K562 (cell line): Measurements from ENCODE around the gene ZNF862. TPM values are rescaled to one million over a fixed set of nuclear protein-coding genes. Genes with fewer than 3 reads are reported as not detected.

ENCODE experiments used
- ATAC-seq: fragments of 200-7000 bp; cut with Tn5 transposase; 3 replicates; pipeline ENCODE4 v1.9.1; 2020; ENCODE audit warnings: moderate library complexity
- BruUV-seq: library from RNA; stranded (reverse); fragments of 400-500 nt; replicated peaks from 2 replicates; lab custom pipeline; 2021; lab: Mats Ljungman, UMichigan
- CTCF ChIA-PET: fragments of 300-600 bp; formaldehyde crosslinking; extraction: SDS; loops from one replicate; lab custom pipeline; 2021; ENCODE audit warnings: low intra/inter-chr PET ratio; lab: Yijun Ruan, JAX
- POLR2A ChIA-PET: fragments of 300-600, 350-650 bp; sonication (Branson Sonifier 250); formaldehyde crosslinking; extraction: SDS; loops from one replicate; lab custom pipeline; 2021; ENCODE audit warnings: antibody characterized with exemption, inconsistent platforms; lab: Yijun Ruan, JAX
- DNase-seq, 4 experiments: peaks; one replicate each; pipeline versions ENCODE4 v3.0.0 to v3.0.0-alpha.2; 2011 to 2018; ENCODE audit warnings: low spot score in 3 of 4, mixed read lengths in 3 of 4; ENCODE audit errors: extremely low read depth in 1 of 4
- FAIRE-seq: peaks from 2 replicates; lab custom pipeline; 2011; peaks lifted over from hg19 to GRCh38; lab: Jason Lieb, UNC
- H2AFZ ChIP-seq: 2 replicates; pipeline ENCODE4 v1.6.0; 2011; ENCODE audit warnings: low read depth, low read length, control low read depth, inconsistent platforms
- H3K27ac ChIP-seq: fragments of 200-600 bp; 3 replicates; pipeline ENCODE4 v1.8.0; 2011; ENCODE audit warnings: low read depth, mild to moderate bottlenecking, control low read depth, inconsistent platforms, low read length, moderate library complexity, mixed read lengths; ENCODE audit errors: extremely low read depth
- H3K27me3 ChIP-seq, 2 experiments: fragments of 300-600 bp in 1 of 2; 2 replicates in 1 of 2; 3 replicates in 1 of 2; pipeline versions ENCODE4 v1.6.0 to v1.8.0; 2011; ENCODE audit warnings: inconsistent platforms in 2 of 2, low read length in 2 of 2, mild to moderate bottlenecking in 1 of 2, mixed read lengths in 1 of 2, moderate library complexity in 1 of 2; ENCODE audit not compliant: control insufficient read depth in 2 of 2, insufficient read depth in 2 of 2
- H3K36me3 ChIP-seq: fragments of 300-600 bp; 3 replicates; pipeline ENCODE4 v1.8.0; 2011; ENCODE audit warnings: mild to moderate bottlenecking, low read length, inconsistent platforms; ENCODE audit not compliant: control insufficient read depth, insufficient read depth
- H3K4me1 ChIP-seq, 2 experiments: fragments of 200-600 bp in 1 of 2; replicated peaks in 1 of 2; 2 replicates in 1 of 2; 3 replicates in 1 of 2; pipeline versions ENCODE4 v1.5.1 to v1.8.0; 2011; ENCODE audit warnings: inconsistent platforms in 2 of 2, low read length in 2 of 2, mild to moderate bottlenecking in 1 of 2, mixed read lengths in 1 of 2, moderate library complexity in 1 of 2; ENCODE audit not compliant: control insufficient read depth in 2 of 2, insufficient read depth in 2 of 2
- H3K4me2 ChIP-seq: 2 replicates; pipeline ENCODE4 v1.6.1; 2011; ENCODE audit warnings: low read length, control low read depth, inconsistent platforms, mixed read lengths; ENCODE audit not compliant: insufficient read depth
- H3K4me3 ChIP-seq: fragments of 200-600 bp; sonication (generic), shearing (Covaris generic); 2 replicates; pipeline ENCODE4 v1.5.1; 2016; ENCODE audit warnings: control low read depth, inconsistent platforms
- H3K79me2 ChIP-seq: fragments of 200-600 bp; 3 replicates; pipeline ENCODE4 v1.8.0; 2011; ENCODE audit warnings: low read length, inconsistent platforms; ENCODE audit not compliant: control insufficient read depth, insufficient read depth
- H3K9ac ChIP-seq, 2 experiments: 2 replicates each; pipeline versions ENCODE4 v1.6.0 to v1.6.1; 2011; ENCODE audit warnings: low read depth in 2 of 2, low read length in 2 of 2, control low read depth in 1 of 2, inconsistent platforms in 1 of 2, mild to moderate bottlenecking in 1 of 2, mixed read lengths in 1 of 2; ENCODE audit not compliant: insufficient read depth in 1 of 2
- H3K9me1 ChIP-seq: one replicate; pipeline ENCODE4 v1.6.0; 2011; ENCODE audit warnings: inconsistent platforms, mild to moderate bottlenecking, low read length, moderate library complexity; ENCODE audit not compliant: control insufficient read depth, insufficient read depth
- H3K9me3 ChIP-seq: replicated peaks from 2 replicates; pipeline ENCODE4 v1.5.1; 2011; ENCODE audit warnings: low read depth, low read length, inconsistent platforms; ENCODE audit not compliant: control insufficient read depth, insufficient read depth
- H4K20me1 ChIP-seq: replicated peaks from 2 replicates; pipeline ENCODE4 v1.6.1; 2011; ENCODE audit warnings: low read length, inconsistent platforms, mixed read lengths; ENCODE audit not compliant: control insufficient read depth, insufficient read depth
- CEBPG ChIP-seq, 3 experiments: fragments of 200-800 bp in 1 of 3; sonication (Bioruptor generic) in 1 of 3; sonication (generic) in 1 of 3; formaldehyde crosslinking in 1 of 3; IDR thresholded peaks in 2 of 3; conservative IDR thresholded peaks in 1 of 3; 2 replicates each; pipeline versions ENCODE4 v1.6.1 to v1.8.0; 2016 to 2022; ENCODE audit warnings: missing compliant biosample characterization in 2 of 3, missing genetic modification characterization in 2 of 3, mild to moderate bottlenecking in 1 of 3, missing genetic modification reagents in 1 of 3
- MEIS2 ChIP-seq: fragments of 450-650 bp; IDR thresholded peaks from 2 replicates; pipeline ENCODE4 v1.6.1; 2014; ENCODE audit warnings: mild to moderate bottlenecking; ENCODE audit not compliant: partially characterized antibody
- RBBP5 ChIP-seq: fragments of 200-600 bp; sonication (generic); IDR thresholded peaks from 2 replicates; pipeline ENCODE4 v1.6.1; 2012; ENCODE audit warnings: borderline replicate concordance, mild to moderate bottlenecking, low read length, control low read depth, inconsistent platforms; ENCODE audit not compliant: insufficient read depth, poor library complexity, severe bottlenecking
- THAP12 ChIP-seq: fragments of 250-450 bp; sonication (Bioruptor Pico); IDR thresholded peaks from 2 replicates; pipeline ENCODE4 v1.9.0; 2021; ENCODE audit warnings: mild to moderate bottlenecking, inconsistent platforms
- WGBS: fragments of 100-300 bp; shearing (Covaris generic); methylation state at CpG from one replicate; pipeline ENCODE4 v1.1.6; 2016; ENCODE audit warnings: low coverage, mixed read lengths; ENCODE audit not compliant: insufficient coverage; ENCODE audit errors: missing lambda C conversion rate; 5-methylcytosine and 5-hydroxymethylcytosine counted together
- in situ Hi-C: fragments of 300-500 bp; cut with MboI; formaldehyde crosslinking; loops from 4 replicates; pipeline ENCODE4 v1.15.0; 2018; ENCODE audit warnings: inconsistent platforms, mixed read lengths
- intact Hi-C: fragments of 100-400 bp; cut with micrococcal nuclease; formaldehyde crosslinking; loops from 2 replicates; pipeline ENCODE4 v1.14.2; 2022
- polyA plus RNA-seq, 8 experiments: library from polyadenylated mRNA; depleted of rRNA in 4 of 8; stranded (reverse) in 5 of 8; unstranded in 3 of 8; fragments of >200 nt; fragmentation: Nextera tagmentation in 2 of 8; fragmentation: Illumina TruSeq in 1 of 8; extraction: Ambion mirVana in 2 of 8; extraction: Trizol in 1 of 8; gene quantifications; 2 replicates each; pipeline versions ENCODE4 v1.2.1 to v1.2.3, GENCODE V29; 2011 to 2014; ENCODE audit warnings: inconsistent platforms in 1 of 8, missing spikeins in 1 of 8
- total RNA-seq, 7 experiments: library from RNA; depleted of rRNA in 6 of 7; stranded (reverse); fragments of >200 nt in 6 of 7; fragmentation: Illumina TruSeq in 2 of 7; extraction: Trizol in 2 of 7; gene quantifications; 2 replicates each; pipeline versions ENCODE4 v1.2.1 to v1.2.3, GENCODE V29; 2011 to 2021; ENCODE audit warnings: low replicate concordance in 1 of 7

The ZNF862 gene
- total and polyA plus RNA-seq, 9 of the 15 experiments (the other 6 are each of a cell fraction or from before 2014, with no cell fraction given) = 1.1 to 3.9 (median 2.6) TPM

- POLR2A ChIA-PET = no interaction called here
- TF ChIP-seq CEBPG (CRISPR knock-in tag; IDR thresholded peaks at IDR 0.05) (0 out of 2 replicates have a peak, but pooled peaks have one; percentile 25), CEBPG (tag; conservative IDR thresholded peaks at IDR 0.05 in 1 of 2, IDR thresholded peaks at IDR 0.05 in 1 of 2) (no peak), RBBP5 (peak; percentile 0), THAP12 (CRISPR knock-in tag) (no peak), MEIS2 (no peak)
- intact Hi-C loops = loop anchor here (5.0 kb wide), 2 partner anchors 167 to 397 kb away; no protein-coding TSS in a partner anchor
Observed at GRCh38 chr7:149879766-149880637, 41.8 kb downstream of the ZNF862 start.

More at GRCh38 chr7:149879766-149880637, 41.8 kb downstream of the ZNF862 start:
- Histone ChIP-seq H3K79me2 (no peaks in the 10 kb centered on the region), H3K9me3 (no peaks in the 10 kb centered on the region), H3K9ac (peak overlapping the region in 1 of 2 experiments; percentile 22; a peak in 1 of 4 replicates), H3K4me1 (peaks cover 10 to 22% of the 10 kb centered on the region in 2 experiments), H4K20me1 (peaks cover 11% of the 10 kb centered on the region; the same call in 1 of the 2 replicates), H3K9me1 (no peaks in the 10 kb centered on the region), H3K36me3 (no peaks in the 10 kb centered on the region), H3K4me2 (no peak overlapping the region), H2AFZ (no peak overlapping the region), H3K27ac (no peak overlapping the region), H3K4me3 (no peak overlapping the region), H3K27me3 (peaks cover 4 to 30% of the 10 kb centered on the region in 2 experiments; a peak in 3 of 5 replicates)
- DNase-seq (no peak), ATAC-seq (no peak), FAIRE-seq (no peak)
- TSS peak; percentile 60 for BruUV-seq
- in situ Hi-C loops = no loop called here
- CTCF ChIA-PET = no interaction called here
- WGBS = 23% methylated on average over 16 of the region's 16 CpGs
